HG02884 (cell line): ENCODE results near the gene GFAP.

Experiments used
- ATAC-seq: cut with Tn5 transposase; IDR thresholded peaks from one replicate; pipeline ENCODE4 v1.9.1; 2021; ENCODE audit warnings: mild to moderate bottlenecking, moderate library complexity; ENCODE audit not compliant: unreplicated experiment

Gene GFAP

GRCh38 chr17:44932096-44932786 lies 16.9 kb upstream of the GFAP start:
- ATAC-seq, result no peak

- no peak for ATAC-seq
These were observed 16.1 kb upstream of the GFAP start for GRCh38 chr17:44931376-44931775.

- no peak for ATAC-seq
These were observed 15.4 kb upstream of the GFAP start for GRCh38 chr17:44930667-44931066.

- no peak for ATAC-seq
These were observed 13.8 kb upstream of the GFAP start for GRCh38 chr17:44928950-44929720.

- ATAC-seq, result no peak
These were observed 12.8 kb upstream of the GFAP start for GRCh38 chr17:44928136-44928535.

GRCh38 chr17:44927696-44928095 lies 12.4 kb upstream of the GFAP start:
- ATAC-seq, result no peak

GRCh38 chr17:44926821-44927525 lies 11.7 kb upstream of the GFAP start:
- ATAC-seq, result no peak

GRCh38 chr17:44925731-44926697 lies 10.7 kb upstream of the GFAP start:
- no peak for ATAC-seq

- no peak for ATAC-seq
These were observed 8.8 kb upstream of the GFAP start for GRCh38 chr17:44924107-44924544.

- no peak for ATAC-seq
These were observed 7.6 kb upstream of the GFAP start for GRCh38 chr17:44922746-44923470.

- no peak for ATAC-seq
These were observed 6.8 kb upstream of the GFAP start for GRCh38 chr17:44922136-44922535.

GRCh38 chr17:44921122-44921882 lies 6.0 kb upstream of the GFAP start:
- no peak for ATAC-seq

GRCh38 chr17:44920565-44920940 lies 5.3 kb upstream of the GFAP start:
- ATAC-seq, result no peak

GRCh38 chr17:44919885-44920564 lies 4.7 kb upstream of the GFAP start:
- ATAC-seq, result no peak

- ATAC-seq, result no peak
These were observed 4.1 kb upstream of the GFAP start for GRCh38 chr17:44919411-44919810.

- ATAC-seq, result no peak
These were observed 2.7 kb upstream of the GFAP start for GRCh38 chr17:44918006-44918405.

GRCh38 chr17:44917456-44917855 lies 2.2 kb upstream of the GFAP start:
- no peak for ATAC-seq

GRCh38 chr17:44916781-44917241 lies 1.5 kb upstream of the GFAP start:
- ATAC-seq, result no peak
